ENCODE data around the gene QDPR.

Gene QDPR

DNA sequence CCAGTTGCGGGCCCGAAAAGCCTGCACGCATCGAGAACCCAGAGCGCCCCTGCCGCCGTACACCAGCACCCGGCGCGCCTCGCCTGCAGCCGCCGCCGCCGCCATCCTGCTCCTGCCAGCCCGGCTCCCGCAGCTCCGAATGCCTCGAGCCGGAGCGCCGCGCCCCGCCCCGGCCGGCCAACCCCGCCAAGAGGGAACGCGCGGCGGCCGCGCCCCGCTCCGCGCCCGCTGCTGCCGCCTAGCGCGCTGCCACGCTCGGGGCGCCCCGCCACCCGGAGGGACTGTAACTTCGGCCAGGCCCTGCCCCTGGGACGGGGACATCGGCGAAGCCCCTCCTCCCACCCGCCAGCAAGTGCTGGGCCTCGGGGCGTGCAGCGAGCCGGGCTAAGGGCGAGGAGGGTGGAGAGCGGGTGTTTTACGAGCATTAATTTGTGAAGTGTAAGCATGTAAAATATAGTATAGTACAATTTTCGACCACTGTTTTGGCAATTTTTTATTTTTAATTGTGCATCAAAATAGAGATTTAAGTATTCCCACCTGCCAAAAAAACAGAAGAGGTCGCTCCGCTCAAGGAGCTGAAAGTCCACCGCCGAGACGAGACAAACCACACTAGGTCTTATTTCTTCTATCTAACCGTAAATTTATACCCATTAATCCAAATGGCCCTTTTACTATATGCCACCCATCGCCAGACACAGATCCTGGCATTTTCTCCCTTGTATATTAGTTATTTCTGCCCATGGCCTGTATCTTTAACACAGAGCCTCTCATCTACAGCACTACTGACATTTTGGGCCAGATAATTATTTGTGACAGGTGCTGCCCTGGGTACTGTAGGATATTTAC lies at the start of gene QDPR:
TSS of gene QDPR (minus strand) at position 141 of the 846 bp plus-strand sequence. CDS start at position 105, 36 bp downstream.
- Histone ChIP-seq H3K9me3 (ENCODE audit: low read length) (no peaks in the 10 kb centered on the region), H3K79me2 (ENCODE audit: insufficient read depth, low read length) (no peaks in the 10 kb centered on the region), H3K27me3 (ENCODE audit: insufficient read depth, low read length) (no peaks in the 10 kb centered on the region), H3F3A (ENCODE audit: insufficient read depth, low read length) (no peaks in the 10 kb centered on the region), H3K4me1 (ENCODE audit: insufficient read depth, low read length, severe bottlenecking) (peaks cover 18% of the 10 kb centered on the region), H3K27ac (ENCODE audit: low read depth, low read length, poor library complexity, severe bottlenecking) (peak within 1 kb of the TSS; percentile 29), H3K9ac (ENCODE audit: low read length) (peak within 1 kb of the TSS; percentile 70), H3K4me3 (ENCODE audit: low read depth, low read length, poor library complexity, severe bottlenecking) (peak within 1 kb of the TSS; percentile 69), H4K20me1 (ENCODE audit: insufficient read depth, low read length) (no peaks in the 10 kb centered on the region), H3K9me2 (ENCODE audit: low read depth, low read length) (no peaks in the 10 kb centered on the region), H3K4me2 (ENCODE audit: low read length) (peak within 1 kb of the TSS; percentile 74), H2AFZ (ENCODE audit: low read length) (no peak within 1 kb of the TSS), H3K36me3 (ENCODE audit: insufficient read depth, low read length) (no peaks in the 10 kb centered on the region; the same call in 1 of the 2 replicates)
- TF ChIP-seq, protein P1, sequence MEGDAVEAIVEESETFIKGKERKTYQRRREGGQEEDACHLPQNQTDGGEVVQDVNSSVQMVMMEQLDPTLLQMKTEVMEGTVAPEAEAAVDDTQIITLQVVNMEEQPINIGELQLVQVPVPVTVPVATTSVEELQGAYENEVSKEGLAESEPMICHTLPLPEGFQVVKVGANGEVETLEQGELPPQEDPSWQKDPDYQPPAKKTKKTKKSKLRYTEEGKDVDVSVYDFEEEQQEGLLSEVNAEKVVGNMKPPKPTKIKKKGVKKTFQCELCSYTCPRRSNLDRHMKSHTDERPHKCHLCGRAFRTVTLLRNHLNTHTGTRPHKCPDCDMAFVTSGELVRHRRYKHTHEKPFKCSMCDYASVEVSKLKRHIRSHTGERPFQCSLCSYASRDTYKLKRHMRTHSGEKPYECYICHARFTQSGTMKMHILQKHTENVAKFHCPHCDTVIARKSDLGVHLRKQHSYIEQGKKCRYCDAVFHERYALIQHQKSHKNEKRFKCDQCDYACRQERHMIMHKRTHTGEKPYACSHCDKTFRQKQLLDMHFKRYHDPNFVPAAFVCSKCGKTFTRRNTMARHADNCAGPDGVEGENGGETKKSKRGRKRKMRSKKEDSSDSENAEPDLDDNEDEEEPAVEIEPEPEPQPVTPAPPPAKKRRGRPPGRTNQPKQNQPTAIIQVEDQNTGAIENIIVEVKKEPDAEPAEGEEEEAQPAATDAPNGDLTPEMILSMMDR (IDR thresholded peaks at IDR 0.05; ENCODE audit: low read length): peak; percentile 34; the same call in 1 of the 2 replicates
- TF ChIP-seq EZH2 (IDR thresholded peaks at IDR 0.05; ENCODE audit: borderline replicate concordance, low read length): no peak

DNA sequence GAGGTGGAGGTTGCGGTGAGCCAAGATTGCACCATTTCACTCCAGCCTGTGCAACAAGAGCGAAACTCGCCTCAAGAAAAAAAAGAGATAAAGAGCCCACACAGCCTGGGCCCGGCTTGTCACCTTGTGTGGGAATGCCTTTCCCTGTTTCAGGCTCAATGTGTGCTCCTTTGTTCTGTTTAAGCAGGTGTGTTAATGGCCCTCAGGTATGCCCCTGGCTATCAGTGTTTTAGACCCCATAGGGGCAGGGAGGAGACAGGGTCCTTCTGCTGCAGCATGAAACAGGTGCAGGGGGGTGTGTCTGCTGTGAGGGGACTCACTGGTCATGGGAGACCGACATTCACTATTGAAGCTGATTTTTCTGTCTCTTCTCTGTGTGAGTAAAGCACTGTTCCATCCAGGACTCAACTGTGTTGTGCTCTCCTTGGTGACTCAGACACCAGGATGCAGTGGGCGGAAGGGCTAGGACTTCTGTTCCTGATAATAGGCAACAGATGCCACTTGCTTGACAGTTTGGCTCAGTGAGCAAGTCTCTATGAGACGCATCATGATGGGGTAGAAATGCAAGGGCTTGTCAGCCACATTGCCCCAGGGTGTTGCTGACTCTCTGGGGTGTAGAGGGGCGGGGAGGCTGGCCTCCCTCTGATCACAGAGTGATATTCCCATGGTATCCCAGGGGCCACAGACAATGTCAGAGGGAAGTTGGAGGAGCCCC lies 49.5 kb upstream of the QDPR start:
- no peak overlapping the region for H3K4me3 ChIP-seq (ENCODE audit: low read depth, low read length, poor library complexity, severe bottlenecking)
- H3K27ac ChIP-seq (ENCODE audit: low read depth, low read length, poor library complexity, severe bottlenecking): no peak overlapping the region
- no peaks in the 10 kb centered on the region for H3F3A ChIP-seq (ENCODE audit: insufficient read depth, low read length)
- H3K79me2 ChIP-seq (ENCODE audit: insufficient read depth, low read length): no peaks in the 10 kb centered on the region
- H3K9me3 ChIP-seq (ENCODE audit: low read length): no peaks in the 10 kb centered on the region
- H2AFZ ChIP-seq (ENCODE audit: low read length): no peak overlapping the region
- H3K9me2 ChIP-seq (ENCODE audit: low read depth, low read length): no peaks in the 10 kb centered on the region
- TF ChIP-seq, protein P1 (IDR thresholded peaks at IDR 0.05; ENCODE audit: low read length): no peak
- no peak for TF ChIP-seq EZH2 (IDR thresholded peaks at IDR 0.05; ENCODE audit: borderline replicate concordance, low read length)
- H3K4me1 ChIP-seq (ENCODE audit: insufficient read depth, low read length, severe bottlenecking): no peaks in the 10 kb centered on the region
- H3K4me2 ChIP-seq (ENCODE audit: low read length): no peak overlapping the region
- H3K9ac ChIP-seq (ENCODE audit: low read length): no peak overlapping the region
- H3K36me3 ChIP-seq (ENCODE audit: insufficient read depth, low read length): no peaks in the 10 kb centered on the region
- H3K27me3 ChIP-seq (ENCODE audit: insufficient read depth, low read length): no peaks in the 10 kb centered on the region
- H4K20me1 ChIP-seq (ENCODE audit: insufficient read depth, low read length): no peaks in the 10 kb centered on the region

GRCh38 chr4:17560065-17560673 lies 48.3 kb upstream of the QDPR start:
- no peaks in the 10 kb centered on the region for H3F3A ChIP-seq (ENCODE audit: insufficient read depth, low read length)
- H3K9ac ChIP-seq (ENCODE audit: low read length): no peak overlapping the region
- H3K36me3 ChIP-seq (ENCODE audit: insufficient read depth, low read length): no peaks in the 10 kb centered on the region
- H3K4me2 ChIP-seq (ENCODE audit: low read length): no peak overlapping the region
- H2AFZ ChIP-seq (ENCODE audit: low read length): no peak overlapping the region
- no peaks in the 10 kb centered on the region for H4K20me1 ChIP-seq (ENCODE audit: insufficient read depth, low read length)
- no peak overlapping the region for H3K4me3 ChIP-seq (ENCODE audit: low read depth, low read length, poor library complexity, severe bottlenecking)
- no peaks in the 10 kb centered on the region for H3K4me1 ChIP-seq (ENCODE audit: insufficient read depth, low read length, severe bottlenecking)
- no peaks in the 10 kb centered on the region for H3K27me3 ChIP-seq (ENCODE audit: insufficient read depth, low read length)
- TF ChIP-seq EZH2 (IDR thresholded peaks at IDR 0.05; ENCODE audit: borderline replicate concordance, low read length): no peak
- TF ChIP-seq, protein P1 (IDR thresholded peaks at IDR 0.05; ENCODE audit: low read length): no peak
- H3K27ac ChIP-seq (ENCODE audit: low read depth, low read length, poor library complexity, severe bottlenecking): no peak overlapping the region
- no peaks in the 10 kb centered on the region for H3K9me3 ChIP-seq (ENCODE audit: low read length)
- H3K9me2 ChIP-seq (ENCODE audit: low read depth, low read length): no peaks in the 10 kb centered on the region
- H3K79me2 ChIP-seq (ENCODE audit: insufficient read depth, low read length): no peaks in the 10 kb centered on the region

Data from OCI-LY1 (cell line).